Neural cell (in vitro differentiated cells): Measurements from ENCODE around the gene TMEM135. TPM values are rescaled to one million over a fixed set of nuclear protein-coding genes. Genes with fewer than 3 reads are reported as not detected.
A peak's percentile ranks its signal among the peaks of the same experiment; 100 is the strongest.

Source experiments
- H2AFZ ChIP-seq: fragments of 200-600, 300-800 bp; sonication (generic), shearing (Covaris generic); 2 replicates; pipeline ENCODE4 v1.6.0; 2014; ENCODE audit warnings: low read depth, mild to moderate bottlenecking, antibody characterized with exemption, low read length, moderate library complexity
- H3F3A ChIP-seq: fragments of 200-600 bp; shearing (Covaris generic); 2 replicates; pipeline ENCODE4 v1.6.1; 2016; ENCODE audit warnings: mild to moderate bottlenecking, moderate library complexity, mixed read lengths, antibody characterized with exemption, low read length; ENCODE audit not compliant: insufficient read depth, poor library complexity, severe bottlenecking
- H3K27ac ChIP-seq: fragments of 200-600, 300-800 bp; sonication (generic), shearing (Covaris generic); 2 replicates; pipeline ENCODE4 v1.5.1; 2014; ENCODE audit warnings: mild to moderate bottlenecking, low read length, moderate library complexity
- H3K27me3 ChIP-seq: fragments of 300-800, 200-600 bp; sonication (generic), shearing (Covaris generic); 2 replicates; pipeline ENCODE4 v1.6.0; 2014; ENCODE audit warnings: mild to moderate bottlenecking, low read depth, low read length, moderate library complexity; ENCODE audit not compliant: insufficient read depth
- H3K36me3 ChIP-seq: fragments of 300-800, 200-600 bp; sonication (generic), shearing (Covaris generic); 2 replicates; pipeline ENCODE4 v1.5.1; 2014; ENCODE audit warnings: mild to moderate bottlenecking, antibody characterized with exemption, low read length, moderate library complexity; ENCODE audit not compliant: insufficient read depth
- H3K4me2 ChIP-seq: fragments of 300-800, 200-600 bp; sonication (generic), shearing (Covaris generic); 2 replicates; pipeline ENCODE4 v1.6.0; 2014; ENCODE audit warnings: mild to moderate bottlenecking, low read length
- H3K4me3 ChIP-seq: fragments of 300-800, 200-600 bp; sonication (generic), shearing (Covaris generic); 2 replicates; pipeline ENCODE4 v1.5.1; 2014; ENCODE audit warnings: mild to moderate bottlenecking, low read length, moderate library complexity
- H3K79me2 ChIP-seq: fragments of 200-600 bp; shearing (Covaris generic); replicated peaks from 2 replicates; pipeline ENCODE4 v1.6.0; 2014; ENCODE audit warnings: mild to moderate bottlenecking, low read length, moderate library complexity; ENCODE audit not compliant: insufficient read depth
- H3K9ac ChIP-seq: fragments of 300-800, 200-600 bp; sonication (generic), shearing (Covaris generic); 2 replicates; pipeline ENCODE4 v1.6.1; 2016; ENCODE audit warnings: mild to moderate bottlenecking, low read length, mixed read lengths
- H3K9me2 ChIP-seq: fragments of 200-600 bp; shearing (Covaris generic); 2 replicates; pipeline ENCODE4 v1.6.1; 2016; ENCODE audit warnings: mild to moderate bottlenecking, low read length, mixed read lengths; ENCODE audit not compliant: insufficient read depth
- H3K9me3 ChIP-seq: fragments of 200-600, 300-800 bp; sonication (generic), shearing (Covaris generic); 2 replicates; pipeline ENCODE4 v1.6.1; 2016; ENCODE audit warnings: mild to moderate bottlenecking, mixed run types, low read length, moderate library complexity, mixed read lengths
- H4K20me1 ChIP-seq: fragments of 200-600 bp; shearing (Covaris generic); 2 replicates; pipeline ENCODE4 v1.6.1; 2016; ENCODE audit warnings: mild to moderate bottlenecking, mixed run types; ENCODE audit not compliant: insufficient read depth
- EP300 ChIP-seq: fragments of 450-650 bp; conservative IDR thresholded peaks from 2 replicates; pipeline ENCODE4 v1.6.1; 2014; ENCODE audit warnings: antibody characterized with exemption, mild to moderate bottlenecking, moderate library complexity; ENCODE audit not compliant: poor library complexity, severe bottlenecking
- EZH2 ChIP-seq: fragments of 200-600, 300-800 bp; shearing (Covaris generic), sonication (generic); IDR thresholded peaks from 2 replicates; pipeline ENCODE4 v1.6.1; 2014; ENCODE audit warnings: antibody characterized with exemption, low read length, borderline replicate concordance, mild to moderate bottlenecking; ENCODE audit not compliant: insufficient read depth, poor library complexity, severe bottlenecking
- MXI1 ChIP-seq: fragments of 450-650 bp; conservative IDR thresholded peaks from 2 replicates; pipeline ENCODE4 v1.6.1; 2014; ENCODE audit warnings: antibody characterized with exemption, mild to moderate bottlenecking; ENCODE audit not compliant: poor library complexity, severe bottlenecking
- POLR2AphosphoS5 ChIP-seq: IDR thresholded peaks from 2 replicates; pipeline ENCODE4 v1.6.1; 2012
- RAD21 ChIP-seq: fragments of 450-650 bp; conservative IDR thresholded peaks from 2 replicates; pipeline ENCODE4 v1.6.1; 2014; ENCODE audit warnings: antibody characterized with exemption, mild to moderate bottlenecking, moderate library complexity
- SMC3 ChIP-seq: fragments of 450-650 bp; conservative IDR thresholded peaks from 2 replicates; pipeline ENCODE4 v1.6.1; 2014; ENCODE audit warnings: antibody characterized with exemption, mild to moderate bottlenecking, moderate library complexity; ENCODE audit not compliant: poor library complexity
- TAF1 ChIP-seq: IDR thresholded peaks from 2 replicates; pipeline ENCODE4 v1.6.1; 2012; ENCODE audit warnings: low read depth
- polyA plus RNA-seq: library from polyadenylated mRNA; depleted of rRNA; stranded (reverse); fragments of >200 nt; gene quantifications from 2 replicates; pipeline ENCODE4 v1.2.3, GENCODE V29; 2014
- TF ChIP-seq, protein P1 (sequence below): IDR thresholded peaks from 2 replicates; pipeline ENCODE4 v1.6.1; 2012; ENCODE audit warnings: borderline replicate concordance
- TF ChIP-seq, protein P2 (sequence below): fragments of 450-650 bp; IDR thresholded peaks from 2 replicates; pipeline ENCODE4 v1.5.1; 2014; ENCODE audit warnings: antibody characterized with exemption, mild to moderate bottlenecking, moderate library complexity; ENCODE audit not compliant: poor library complexity, severe bottlenecking

TMEM135 gene
- polyA plus RNA-seq, 1 donor from 2014 or later = 15.6 TPM

DNA sequence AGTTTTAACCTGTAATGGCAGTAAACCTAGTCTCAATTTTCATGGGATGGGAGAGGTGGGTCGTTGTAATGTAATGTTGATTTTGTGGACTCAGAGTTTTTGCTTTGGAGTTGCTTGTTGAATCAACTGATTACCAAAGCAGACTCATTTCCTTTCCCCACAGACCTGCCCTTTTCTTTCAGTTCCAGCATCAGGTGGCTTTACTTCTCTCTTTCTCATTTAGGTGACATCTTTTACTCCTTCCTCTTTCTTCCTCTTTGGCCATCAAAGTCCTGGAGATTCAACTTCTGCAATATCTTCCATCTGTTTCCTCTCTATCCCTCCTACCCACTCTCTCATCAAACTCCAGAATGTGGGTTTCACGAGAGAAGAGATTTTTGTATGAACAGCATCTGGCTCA is 313.9 kb downstream of the TMEM135 start:
- Histone ChIP-seq H3K27me3 (no peaks in the 10 kb centered on the region), H2AFZ (no peak overlapping the region), H3K9me3 (no peaks in the 10 kb centered on the region), H3K4me3 (no peak overlapping the region), H3K36me3 (no peaks in the 10 kb centered on the region), H3K27ac (no peak overlapping the region), H3K9ac (no peak overlapping the region), H4K20me1 (no peaks in the 10 kb centered on the region), H3F3A (no peaks in the 10 kb centered on the region), H3K4me2 (no peak overlapping the region), H3K9me2 (no peaks in the 10 kb centered on the region), H3K79me2 (no peaks in the 10 kb centered on the region)
- no peak for TF ChIP-seq EP300
- TF ChIP-seq, protein P1, sequence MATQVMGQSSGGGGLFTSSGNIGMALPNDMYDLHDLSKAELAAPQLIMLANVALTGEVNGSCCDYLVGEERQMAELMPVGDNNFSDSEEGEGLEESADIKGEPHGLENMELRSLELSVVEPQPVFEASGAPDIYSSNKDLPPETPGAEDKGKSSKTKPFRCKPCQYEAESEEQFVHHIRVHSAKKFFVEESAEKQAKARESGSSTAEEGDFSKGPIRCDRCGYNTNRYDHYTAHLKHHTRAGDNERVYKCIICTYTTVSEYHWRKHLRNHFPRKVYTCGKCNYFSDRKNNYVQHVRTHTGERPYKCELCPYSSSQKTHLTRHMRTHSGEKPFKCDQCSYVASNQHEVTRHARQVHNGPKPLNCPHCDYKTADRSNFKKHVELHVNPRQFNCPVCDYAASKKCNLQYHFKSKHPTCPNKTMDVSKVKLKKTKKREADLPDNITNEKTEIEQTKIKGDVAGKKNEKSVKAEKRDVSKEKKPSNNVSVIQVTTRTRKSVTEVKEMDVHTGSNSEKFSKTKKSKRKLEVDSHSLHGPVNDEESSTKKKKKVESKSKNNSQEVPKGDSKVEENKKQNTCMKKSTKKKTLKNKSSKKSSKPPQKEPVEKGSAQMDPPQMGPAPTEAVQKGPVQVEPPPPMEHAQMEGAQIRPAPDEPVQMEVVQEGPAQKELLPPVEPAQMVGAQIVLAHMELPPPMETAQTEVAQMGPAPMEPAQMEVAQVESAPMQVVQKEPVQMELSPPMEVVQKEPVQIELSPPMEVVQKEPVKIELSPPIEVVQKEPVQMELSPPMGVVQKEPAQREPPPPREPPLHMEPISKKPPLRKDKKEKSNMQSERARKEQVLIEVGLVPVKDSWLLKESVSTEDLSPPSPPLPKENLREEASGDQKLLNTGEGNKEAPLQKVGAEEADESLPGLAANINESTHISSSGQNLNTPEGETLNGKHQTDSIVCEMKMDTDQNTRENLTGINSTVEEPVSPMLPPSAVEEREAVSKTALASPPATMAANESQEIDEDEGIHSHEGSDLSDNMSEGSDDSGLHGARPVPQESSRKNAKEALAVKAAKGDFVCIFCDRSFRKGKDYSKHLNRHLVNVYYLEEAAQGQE = no peak
- no peak for TF ChIP-seq POLR2AphosphoS5
- no peak for TF ChIP-seq TAF1
- no peak for TF ChIP-seq SMC3
- TF ChIP-seq EZH2 = no peak
- TF ChIP-seq, protein P2, sequence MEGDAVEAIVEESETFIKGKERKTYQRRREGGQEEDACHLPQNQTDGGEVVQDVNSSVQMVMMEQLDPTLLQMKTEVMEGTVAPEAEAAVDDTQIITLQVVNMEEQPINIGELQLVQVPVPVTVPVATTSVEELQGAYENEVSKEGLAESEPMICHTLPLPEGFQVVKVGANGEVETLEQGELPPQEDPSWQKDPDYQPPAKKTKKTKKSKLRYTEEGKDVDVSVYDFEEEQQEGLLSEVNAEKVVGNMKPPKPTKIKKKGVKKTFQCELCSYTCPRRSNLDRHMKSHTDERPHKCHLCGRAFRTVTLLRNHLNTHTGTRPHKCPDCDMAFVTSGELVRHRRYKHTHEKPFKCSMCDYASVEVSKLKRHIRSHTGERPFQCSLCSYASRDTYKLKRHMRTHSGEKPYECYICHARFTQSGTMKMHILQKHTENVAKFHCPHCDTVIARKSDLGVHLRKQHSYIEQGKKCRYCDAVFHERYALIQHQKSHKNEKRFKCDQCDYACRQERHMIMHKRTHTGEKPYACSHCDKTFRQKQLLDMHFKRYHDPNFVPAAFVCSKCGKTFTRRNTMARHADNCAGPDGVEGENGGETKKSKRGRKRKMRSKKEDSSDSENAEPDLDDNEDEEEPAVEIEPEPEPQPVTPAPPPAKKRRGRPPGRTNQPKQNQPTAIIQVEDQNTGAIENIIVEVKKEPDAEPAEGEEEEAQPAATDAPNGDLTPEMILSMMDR = no peak
- TF ChIP-seq RAD21 = no peak
- no peak for TF ChIP-seq MXI1

DNA sequence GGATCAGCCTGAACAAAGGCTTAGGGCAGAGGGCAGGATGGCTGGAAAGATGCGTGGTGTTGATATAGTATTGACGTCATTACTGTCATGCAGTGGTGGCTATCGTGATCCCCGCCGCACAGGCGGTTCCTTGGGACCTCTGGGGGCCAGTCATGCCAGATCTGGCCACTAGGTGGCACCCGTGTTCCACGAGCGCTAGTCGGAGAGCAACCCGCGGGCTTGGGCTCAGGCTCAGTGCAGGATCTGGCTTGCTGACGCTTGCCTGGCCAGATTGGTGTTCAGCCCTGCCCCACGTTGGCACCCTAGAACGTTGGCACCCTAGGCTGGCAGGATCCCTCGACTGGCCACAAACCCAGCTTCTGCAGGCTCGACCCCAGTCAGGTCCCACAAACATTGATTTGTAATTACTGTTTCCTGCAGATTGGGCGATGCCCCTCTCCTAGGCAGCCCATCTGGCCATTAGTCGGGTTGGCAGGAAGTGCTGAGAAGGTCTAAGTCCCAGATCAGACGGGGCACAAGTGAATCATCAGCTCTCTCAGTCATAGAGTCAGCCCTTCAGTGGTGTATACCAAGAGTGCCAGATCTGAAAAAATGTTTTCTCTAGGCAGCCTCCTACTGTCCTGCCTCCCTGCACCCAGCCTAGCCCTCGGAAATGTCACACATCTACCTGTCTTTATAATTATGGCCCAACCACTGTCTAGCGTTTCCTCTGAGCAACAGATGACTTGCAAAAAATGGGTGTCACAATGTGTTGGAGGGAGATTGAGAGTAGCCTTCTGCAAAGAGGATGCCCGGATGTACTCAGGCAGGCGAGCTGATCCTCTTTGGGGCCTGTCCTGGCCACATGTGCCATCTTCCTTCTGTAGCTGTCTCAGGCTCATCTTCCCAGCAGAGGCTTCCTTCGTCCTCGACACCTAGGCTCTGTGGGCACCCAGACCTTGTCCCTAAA is 315.3 kb downstream of the TMEM135 start:
- no peak overlapping the region for H3K9ac ChIP-seq
- H3K27me3 ChIP-seq = no peaks in the 10 kb centered on the region
- H3K9me3 ChIP-seq = no peaks in the 10 kb centered on the region
- no peak overlapping the region for H3K4me3 ChIP-seq
- peak; percentile 25 for TF ChIP-seq EP300
- TF ChIP-seq, protein P2 = peak; percentile 98
- peak; percentile 99 for TF ChIP-seq RAD21
- TF ChIP-seq, protein P1 = no peak
- TF ChIP-seq SMC3 = peak; percentile 97
- H3K4me2 ChIP-seq = no peak overlapping the region
- no peaks in the 10 kb centered on the region for H4K20me1 ChIP-seq
- no peaks in the 10 kb centered on the region for H3K9me2 ChIP-seq
- H3K36me3 ChIP-seq = no peaks in the 10 kb centered on the region
- no peak overlapping the region for H3K27ac ChIP-seq
- no peak overlapping the region for H2AFZ ChIP-seq
- no peaks in the 10 kb centered on the region for H3K79me2 ChIP-seq
- no peaks in the 10 kb centered on the region for H3F3A ChIP-seq
